GM10266 (cell line): ENCODE results near the gene NRF1.

Experiments used
- DNase-seq: peaks from one replicate; pipeline ENCODE4 v3.0.0; 2012; ENCODE audit errors: extremely low spot score
- CTCF ChIP-seq: IDR thresholded peaks from 2 replicates; pipeline ENCODE4 v1.5.1; 2012; ENCODE audit warnings: mild to moderate bottlenecking, low read depth; ENCODE audit not compliant: control insufficient read depth, insufficient read depth; ENCODE audit errors: missing control alignments

NRF1 gene

GRCh38 chr7:129803546-129804081 is 192.1 kb downstream of the NRF1 start:
- peak; percentile 6 for DNase-seq
- no peak for TF ChIP-seq CTCF

- no peak for DNase-seq
- no peak for TF ChIP-seq CTCF
These were observed 192.8 kb downstream of the NRF1 start for GRCh38 chr7:129804111-129804889.

- no peak for TF ChIP-seq CTCF
- DNase-seq, result no peak
These were observed 193.6 kb downstream of the NRF1 start for GRCh38 chr7:129804890-129805719.
